WTC11 (cell line): ENCODE measurements around the gene UGT2B7. TPM values are rescaled to one million over a fixed set of nuclear protein-coding genes. Genes with fewer than 3 reads are reported as not detected.
"Not testable (repeated sequence)": the region's sequence is repeated elsewhere in the genome, so short reads cannot be mapped to it uniquely, and the experiment has no call there.

ENCODE experiments used
- ATAC-seq: fragments of 200-7000 bp; cut with Tn5 transposase; 2 replicates; pipeline ENCODE4 v1.10.0; 2021; ENCODE audit warnings: mild to moderate bottlenecking, moderate library complexity
- CTCF ChIA-PET: fragments of 300-600 bp; sonication (Branson Sonifier 250); formaldehyde crosslinking; loops from one replicate; lab custom pipeline; 2021; ENCODE audit warnings: antibody characterized with exemption; lab: Charles Lee
- POLR2A ChIA-PET: fragments of 350-600 bp; sonication (Branson Sonifier 250); formaldehyde crosslinking; loops from one replicate; lab custom pipeline; 2021; ENCODE audit warnings: antibody characterized with exemption; lab: Charles Lee
- DNase-seq: peaks from one replicate; pipeline ENCODE4 v3.0.0; 2021; ENCODE audit warnings: low spot score
- H3K27ac Mint-ChIP-seq: 2 replicates; pipeline ENCODE4 v1.8.0; 2021; ENCODE audit warnings: mixed read lengths
- H3K27me3 Mint-ChIP-seq: 2 replicates; pipeline ENCODE4 v1.8.0; 2021; ENCODE audit warnings: low read depth, mild to moderate bottlenecking, moderate library complexity, mixed read lengths
- H3K36me3 Mint-ChIP-seq: 2 replicates; pipeline ENCODE4 v1.8.0; 2021; ENCODE audit warnings: mixed read lengths
- H3K4me1 Mint-ChIP-seq: 2 replicates; pipeline ENCODE4 v1.8.0; 2022; ENCODE audit warnings: mixed read lengths
- H3K4me3 Mint-ChIP-seq: 2 replicates; pipeline ENCODE4 v1.8.0; 2021; ENCODE audit warnings: mild to moderate bottlenecking, moderate library complexity, mixed read lengths
- H3K9me3 Mint-ChIP-seq: 2 replicates; pipeline ENCODE4 v1.8.0; 2021; ENCODE audit warnings: mixed read lengths
- ETV6 ChIP-seq: sonication (generic); formaldehyde crosslinking; IDR thresholded peaks from 2 replicates; pipeline ENCODE4 v1.8.1; 2022; ENCODE audit warnings: mild to moderate bottlenecking, missing genetic modification reagents
- FOXP1 ChIP-seq: sonication (generic); formaldehyde crosslinking; IDR thresholded peaks from 2 replicates; pipeline ENCODE4 v1.8.0; 2022; ENCODE audit warnings: missing genetic modification reagents, mild to moderate bottlenecking, moderate library complexity, borderline replicate concordance
- GABPB1 ChIP-seq: sonication (generic); formaldehyde crosslinking; IDR thresholded peaks from 2 replicates; pipeline ENCODE4 v1.8.1; 2023; ENCODE audit warnings: mild to moderate bottlenecking, missing genetic modification reagents
- HMGA2 ChIP-seq: fragments of 250-450 bp; sonication (Bioruptor Pico); IDR thresholded peaks from 2 replicates; pipeline ENCODE4 v1.4.0; 2021; ENCODE audit warnings: mild to moderate bottlenecking, moderate library complexity
- KAT7 ChIP-seq: sonication (generic); formaldehyde crosslinking; IDR thresholded peaks from 2 replicates; pipeline ENCODE4 v1.8.1; 2023; ENCODE audit warnings: missing genetic modification reagents, mild to moderate bottlenecking, borderline replicate concordance
- MYBL2 ChIP-seq: sonication (generic); formaldehyde crosslinking; IDR thresholded peaks from 2 replicates; pipeline ENCODE4 v1.8.1; 2023; ENCODE audit warnings: mild to moderate bottlenecking, moderate library complexity, missing genetic modification reagents
- NFYB ChIP-seq: sonication (generic); formaldehyde crosslinking; conservative IDR thresholded peaks from 2 replicates; pipeline ENCODE4 v1.8.0; 2022; ENCODE audit warnings: low read depth, missing genetic modification reagents
- SP1 ChIP-seq: sonication (generic); formaldehyde crosslinking; conservative IDR thresholded peaks from 2 replicates; pipeline ENCODE4 v1.8.1; 2022; ENCODE audit warnings: missing genetic modification reagents
- TCF7 ChIP-seq: sonication (generic); formaldehyde crosslinking; IDR thresholded peaks from 2 replicates; pipeline ENCODE4 v1.8.0; 2022; ENCODE audit warnings: mild to moderate bottlenecking, low read depth, missing genetic modification reagents, moderate library complexity
- ZNF121 ChIP-seq: sonication (generic); formaldehyde crosslinking; IDR thresholded peaks from 2 replicates; pipeline ENCODE4 v1.8.0; 2023; ENCODE audit warnings: missing genetic modification reagents
- ZNF416 ChIP-seq: fragments of 250-450 bp; sonication (Bioruptor Pico); IDR thresholded peaks from 2 replicates; pipeline ENCODE4 v1.9.0; 2021; ENCODE audit warnings: mild to moderate bottlenecking, inconsistent platforms
- ZNF425 ChIP-seq: fragments of 250-450 bp; sonication (Bioruptor Pico); conservative IDR thresholded peaks from 2 replicates; pipeline ENCODE4 v1.9.0; 2021; ENCODE audit warnings: mild to moderate bottlenecking
- total RNA-seq: library from RNA; stranded (reverse); gene quantifications from 3 replicates; pipeline ENCODE4 v1.2.3, GENCODE V29; 2021
- TF ChIP-seq, protein P1 (sequence below): sonication (generic); formaldehyde crosslinking; IDR thresholded peaks from 2 replicates; pipeline ENCODE4 v1.8.1; 2023; ENCODE audit warnings: mild to moderate bottlenecking, moderate library complexity, missing genetic modification reagents

Gene UGT2B7
- total RNA-seq, 1 experiment from 2014 or later = not detected

GRCh38 chr4:69099910-69100309 lies 3.6 kb downstream of the UGT2B7 start:
- no peak for DNase-seq
- Mint-ChIP-seq H3K36me3 (no peaks in the 10 kb centered on the region), H3K27me3 (no peaks in the 10 kb centered on the region), H3K9me3 (no peaks in the 10 kb centered on the region)
- no peak for TF ChIP-seq ZNF425 (CRISPR knock-in tag)
- no peak for TF ChIP-seq KAT7
- no peak for TF ChIP-seq MYBL2
- TF ChIP-seq GABPB1 (CRISPR knock-in tag) = no peak
- TF ChIP-seq ETV6 (CRISPR knock-in tag) = no peak
- no peak for TF ChIP-seq TCF7
- TF ChIP-seq HMGA2 (CRISPR knock-in tag) = no peak
- no peak for TF ChIP-seq FOXP1 (CRISPR knock-in tag)
- TF ChIP-seq, protein P1, sequence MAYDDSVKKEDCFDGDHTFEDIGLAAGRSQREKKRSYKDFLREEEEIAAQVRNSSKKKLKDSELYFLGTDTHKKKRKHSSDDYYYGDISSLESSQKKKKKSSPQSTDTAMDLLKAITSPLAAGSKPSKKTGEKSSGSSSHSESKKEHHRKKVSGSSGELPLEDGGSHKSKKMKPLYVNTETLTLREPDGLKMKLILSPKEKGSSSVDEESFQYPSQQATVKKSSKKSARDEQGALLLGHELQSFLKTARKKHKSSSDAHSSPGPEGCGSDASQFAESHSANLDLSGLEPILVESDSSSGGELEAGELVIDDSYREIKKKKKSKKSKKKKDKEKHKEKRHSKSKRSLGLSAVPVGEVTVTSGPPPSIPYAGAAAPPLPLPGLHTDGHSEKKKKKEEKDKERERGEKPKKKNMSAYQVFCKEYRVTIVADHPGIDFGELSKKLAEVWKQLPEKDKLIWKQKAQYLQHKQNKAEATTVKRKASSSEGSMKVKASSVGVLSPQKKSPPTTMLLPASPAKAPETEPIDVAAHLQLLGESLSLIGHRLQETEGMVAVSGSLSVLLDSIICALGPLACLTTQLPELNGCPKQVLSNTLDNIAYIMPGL (CRISPR knock-in tag) = no peak
- TF ChIP-seq ZNF121 (CRISPR knock-in tag) = no peak
- TF ChIP-seq, all 79 proteins: peak for 0
- POLR2A ChIA-PET = no interaction called here
- ATAC-seq = no peak
- Mint-ChIP-seq H3K4me3 (no peak overlapping the region), H3K4me1 (peaks cover 13% of the 10 kb centered on the region), H3K27ac (no peak overlapping the region)
- CTCF ChIA-PET = no interaction called here

- DNase-seq, ATAC-seq, H3K9me3 Mint-ChIP-seq, H3K27me3 Mint-ChIP-seq, POLR2A ChIA-PET, H3K4me3 Mint-ChIP-seq, H3K36me3 Mint-ChIP-seq, H3K4me1 Mint-ChIP-seq, CTCF ChIA-PET: not testable (repeated sequence)
- peak; percentile 99 for TF ChIP-seq GABPB1 (CRISPR knock-in tag)
- peak overlapping the region; percentile 65; the same call in 1 of the 2 replicates for H3K27ac Mint-ChIP-seq
Observed at GRCh38 chr4:69102668-69103067, 6.4 kb downstream of the UGT2B7 start.

- Mint-ChIP-seq H3K27ac (no peak overlapping the region), H3K9me3 (no peaks in the 10 kb centered on the region)
- CTCF ChIA-PET = no interaction called here
Observed at GRCh38 chr4:69104719-69105275, 8.5 kb downstream of the UGT2B7 start.

DNA sequence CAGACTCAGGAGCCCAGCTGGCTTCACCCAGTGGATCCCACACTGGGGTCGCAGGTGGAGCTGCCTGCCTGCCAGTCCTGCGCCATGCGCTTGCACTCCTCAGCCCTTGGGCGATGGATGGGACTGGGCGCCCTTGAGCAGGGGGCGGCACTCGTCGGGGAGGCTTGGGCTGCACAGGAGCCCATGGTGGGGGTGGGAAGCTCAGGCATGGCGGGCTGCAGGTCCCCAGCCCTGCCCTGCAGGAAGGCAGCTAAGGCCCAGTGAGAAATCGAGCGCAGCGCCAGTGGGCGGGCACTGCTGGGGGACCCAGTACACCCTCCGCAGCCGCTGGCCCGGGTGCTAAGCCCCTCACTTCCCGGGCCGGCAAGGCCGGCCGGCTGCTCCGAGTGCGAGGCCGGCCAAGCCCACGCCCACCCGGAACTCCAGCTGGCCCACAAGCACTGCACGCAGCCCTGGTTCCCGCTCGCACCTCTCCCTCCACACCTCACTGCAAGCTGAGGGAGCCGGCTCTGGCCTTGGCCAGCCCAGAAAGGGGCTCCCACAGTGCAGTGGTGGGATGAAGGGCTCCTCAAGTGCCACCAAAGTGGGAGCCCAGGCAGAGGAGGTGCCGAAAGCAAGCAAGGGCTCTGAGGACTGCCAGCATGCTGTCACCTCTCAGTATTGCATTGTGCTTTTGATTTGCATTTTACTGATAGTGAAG lies 19.0 kb downstream of the UGT2B7 start:
- H3K9me3 Mint-ChIP-seq, POLR2A ChIA-PET, H3K27me3 Mint-ChIP-seq, CTCF ChIA-PET, DNase-seq, H3K27ac Mint-ChIP-seq, H3K4me3 Mint-ChIP-seq, ATAC-seq, H3K36me3 Mint-ChIP-seq, H3K4me1 Mint-ChIP-seq: not testable (repeated sequence)

More at GRCh38 chr4:69104719-69105275, 8.5 kb downstream of the UGT2B7 start:
- H3K4me1 Mint-ChIP-seq = peaks cover 6% of the 10 kb centered on the region
- no peaks in the 10 kb centered on the region for H3K27me3 Mint-ChIP-seq
- DNase-seq = no peak
- H3K4me3 Mint-ChIP-seq = no peak overlapping the region
- no peak for ATAC-seq
- H3K36me3 Mint-ChIP-seq = no peaks in the 10 kb centered on the region
- POLR2A ChIA-PET = no interaction called here
- no peak for TF ChIP-seq ZNF121 (CRISPR knock-in tag)
- TF ChIP-seq ZNF416 (CRISPR knock-in tag) = no peak
- TF ChIP-seq SP1 (CRISPR knock-in tag) = no peak
- TF ChIP-seq NFYB (CRISPR knock-in tag) = no peak
